GM23338 (cell line): Measurements from ENCODE around the gene RNF180. TPM values are rescaled to one million over a fixed set of nuclear protein-coding genes. Genes with fewer than 3 reads are reported as not detected.

Source experiments
- ATAC-seq: fragments of 200-7000 bp; cut with Tn5 transposase; 3 replicates; pipeline ENCODE4 v1.9.1; 2020
- DNase-seq: peaks from one replicate; pipeline ENCODE4 v3.0.0-alpha.2; 2015; ENCODE audit warnings: low spot score
- H2AFZ ChIP-seq: fragments of 200-600 bp; sonication (generic); 2 replicates; pipeline ENCODE4 v1.8.0; 2016; ENCODE audit warnings: antibody characterized with exemption, mild to moderate bottlenecking, moderate library complexity
- H3F3A ChIP-seq: fragments of 200-600 bp; sonication (generic); replicated peaks from 2 replicates; pipeline ENCODE4 v1.8.0; 2017; ENCODE audit warnings: antibody characterized with exemption, mixed run types, low read depth
- H3K27ac ChIP-seq: fragments of 200-600 bp; sonication (generic); 2 replicates; pipeline ENCODE4 v1.6.1; 2016; ENCODE audit warnings: low read depth
- H3K27me3 ChIP-seq: fragments of 200-600 bp; sonication (generic); 2 replicates; pipeline ENCODE4 v1.8.0; 2016; ENCODE audit warnings: mild to moderate bottlenecking, mixed run types, moderate library complexity; ENCODE audit not compliant: insufficient read depth
- H3K36me3 ChIP-seq: fragments of 200-600 bp; sonication (generic); 2 replicates; pipeline ENCODE4 v1.8.0; 2016; ENCODE audit warnings: mild to moderate bottlenecking; ENCODE audit not compliant: insufficient read depth
- H3K4me1 ChIP-seq: fragments of 200-600 bp; sonication (generic); 2 replicates; pipeline ENCODE4 v1.8.0; 2016; ENCODE audit warnings: mild to moderate bottlenecking, moderate library complexity; ENCODE audit not compliant: insufficient read depth
- H3K4me2 ChIP-seq: fragments of 200-600 bp; sonication (generic); 2 replicates; pipeline ENCODE4 v1.7.1; 2017; ENCODE audit warnings: mixed run types
- H3K4me3 ChIP-seq: fragments of 200-600 bp; sonication (generic); 2 replicates; pipeline ENCODE4 v1.6.1; 2016; ENCODE audit warnings: mixed run types
- H3K79me2 ChIP-seq: fragments of 200-600 bp; sonication (generic); replicated peaks from 2 replicates; pipeline ENCODE4 v1.8.0; 2017; ENCODE audit warnings: mild to moderate bottlenecking; ENCODE audit not compliant: insufficient read depth
- H3K9me2 ChIP-seq: fragments of 200-600 bp; sonication (generic); 2 replicates; pipeline ENCODE4 v1.8.0; 2017; ENCODE audit not compliant: insufficient read depth
- H4K20me1 ChIP-seq: fragments of 200-600 bp; sonication (generic); replicated peaks from 2 replicates; pipeline ENCODE4 v1.8.0; 2017; ENCODE audit warnings: mild to moderate bottlenecking; ENCODE audit not compliant: insufficient read depth
- H3K27ac Mint-ChIP-seq: 2 replicates; pipeline ENCODE4 v1.8.0; 2020; ENCODE audit warnings: inconsistent platforms, mild to moderate bottlenecking, moderate library complexity, mixed read lengths
- H3K27me3 Mint-ChIP-seq: 3 replicates; pipeline ENCODE4 v1.8.0; 2022; ENCODE audit warnings: low read depth, mild to moderate bottlenecking, moderate library complexity, mixed read lengths, inconsistent platforms; ENCODE audit not compliant: insufficient read depth, poor library complexity
- H3K36me3 Mint-ChIP-seq: 3 replicates; pipeline ENCODE4 v1.8.0; 2021; ENCODE audit warnings: low read depth, mild to moderate bottlenecking, inconsistent platforms, moderate library complexity, mixed read lengths
- H3K4me1 Mint-ChIP-seq: 3 replicates; pipeline ENCODE4 v1.8.0; 2020; ENCODE audit warnings: mild to moderate bottlenecking, inconsistent platforms, mixed read lengths
- H3K4me3 Mint-ChIP-seq: 3 replicates; pipeline ENCODE4 v1.8.0; 2021; ENCODE audit warnings: moderate library complexity, mild to moderate bottlenecking, inconsistent platforms, mixed read lengths
- H3K9me3 Mint-ChIP-seq: 3 replicates; pipeline ENCODE4 v1.8.0; 2020; ENCODE audit warnings: moderate library complexity, mild to moderate bottlenecking, inconsistent platforms, mixed read lengths
- EZH2 ChIP-seq: fragments of 200-600 bp; sonication (generic); IDR thresholded peaks from one replicate; pipeline ENCODE4 v1.8.0; 2017; ENCODE audit warnings: antibody characterized with exemption, mild to moderate bottlenecking, low read depth; ENCODE audit not compliant: unreplicated experiment
- NANOG ChIP-seq: IDR thresholded peaks from 2 replicates; pipeline ENCODE4 v1.6.1; 2016; ENCODE audit warnings: antibody characterized with exemption, borderline replicate concordance
- STAT1 ChIP-seq: IDR thresholded peaks from one replicate; pipeline ENCODE4 v1.6.1; 2016; ENCODE audit warnings: antibody characterized with exemption; ENCODE audit not compliant: unreplicated experiment
- ZNF114 ChIP-seq: fragments of 250-450 bp; sonication (Bioruptor Pico); IDR thresholded peaks from 2 replicates; pipeline ENCODE4 v1.5.0; 2020; ENCODE audit warnings: mild to moderate bottlenecking, moderate library complexity
- ZNF462 ChIP-seq: fragments of 250-450 bp; sonication (Bioruptor Pico); IDR thresholded peaks from 2 replicates; pipeline ENCODE4 v1.5.0; 2020; ENCODE audit warnings: mild to moderate bottlenecking, moderate library complexity
- polyA plus RNA-seq: library from polyadenylated mRNA; unstranded; fragments of >200 nt; fragmentation: Nextera tagmentation; extraction: Ambion mirVana; gene quantifications from 2 replicates; pipeline ENCODE4 v1.2.1, GENCODE V29; 2016
- total RNA-seq: library from RNA; depleted of rRNA; stranded (reverse); fragments of >200 nt; shearing (Covaris generic); gene quantifications from 2 replicates; pipeline ENCODE4 v1.2.3, GENCODE V29; 2014

The RNF180 gene
- total and polyA plus RNA-seq, 2 experiments from 2014 or later, result 2.0 to 4.2 TPM

GRCh38 chr5:64340293-64340692 lies 174.7 kb downstream of the RNF180 start (continued):
- no peak for TF ChIP-seq ZNF462 (CRISPR knock-in tag)

- Histone ChIP-seq H3K36me3 (no peaks in the 10 kb centered on the region), H3K9me2 (no peaks in the 10 kb centered on the region), H2AFZ (no peak overlapping the region), H3F3A (no peaks in the 10 kb centered on the region), H3K4me3 (no peak overlapping the region), H3K79me2 (no peaks in the 10 kb centered on the region), H3K4me2 (no peak overlapping the region), H3K27ac (no peak overlapping the region), H4K20me1 (no peaks in the 10 kb centered on the region), H3K27me3 (no peaks in the 10 kb centered on the region), H3K4me1 (no peaks in the 10 kb centered on the region)
- Mint-ChIP-seq H3K9me3 (no peaks in the 10 kb centered on the region), H3K27me3 (no peaks in the 10 kb centered on the region), H3K4me1 (no peaks in the 10 kb centered on the region), H3K36me3 (no peaks in the 10 kb centered on the region), H3K27ac (no peak overlapping the region), H3K4me3 (no peak overlapping the region)
- DNase-seq, result no peak
- no peak for ATAC-seq
- TF ChIP-seq EZH2 (no peak), NANOG (no peak)
These were observed 175.7 kb downstream of the RNF180 start for GRCh38 chr5:64341340-64341739.

GRCh38 chr5:64344501-64344900 lies 178.9 kb downstream of the RNF180 start:
- Mint-ChIP-seq H3K27ac (no peak overlapping the region), H3K36me3 (no peaks in the 10 kb centered on the region), H3K4me3 (no peak overlapping the region), H3K27me3 (no peaks in the 10 kb centered on the region), H3K9me3 (no peaks in the 10 kb centered on the region), H3K4me1 (no peaks in the 10 kb centered on the region)
- no peak overlapping the region for H3K4me2 ChIP-seq
- H3K4me1 ChIP-seq, result no peaks in the 10 kb centered on the region
- H3F3A ChIP-seq, result no peaks in the 10 kb centered on the region
- no peaks in the 10 kb centered on the region for H3K36me3 ChIP-seq
- no peaks in the 10 kb centered on the region for H3K9me2 ChIP-seq
- no peak overlapping the region for H3K27ac ChIP-seq
- no peaks in the 10 kb centered on the region for H3K27me3 ChIP-seq
- no peaks in the 10 kb centered on the region for H4K20me1 ChIP-seq
- no peaks in the 10 kb centered on the region for H3K79me2 ChIP-seq
- TF ChIP-seq ZNF462 (CRISPR knock-in tag) (no peak), ZNF114 (no peak), STAT1 (no peak)
- DNase-seq, result no peak
- no peak for ATAC-seq
- no peak overlapping the region for H3K4me3 ChIP-seq
- H2AFZ ChIP-seq, result no peak overlapping the region
